ENCODE measurements around the gene CIZ1. TPM values are rescaled to one million over a fixed set of nuclear protein-coding genes. Genes with fewer than 3 reads are reported as not detected.

CIZ1 gene
- total RNA-seq, 2 donors from 2014 or later: 128 to 134 TPM

DNA sequence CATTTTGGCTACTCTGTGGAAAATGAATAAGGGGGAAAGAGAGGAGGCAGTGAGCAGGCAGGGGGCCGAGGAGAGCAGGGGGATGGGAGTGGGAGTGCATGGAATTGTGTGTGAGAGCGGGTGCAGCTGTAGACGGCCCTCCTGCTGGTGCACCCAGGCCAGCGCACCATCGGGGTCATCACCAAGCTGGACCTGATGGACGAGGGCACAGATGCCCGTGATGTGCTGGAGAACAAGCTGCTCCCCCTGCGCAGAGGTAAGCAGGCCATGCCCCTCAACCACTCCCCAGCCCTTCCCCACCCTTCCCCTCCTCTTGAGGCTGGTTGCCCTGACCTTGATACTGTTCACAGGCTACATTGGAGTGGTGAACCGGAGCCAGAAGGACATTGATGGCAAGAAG lies 28.5 kb upstream of the CIZ1 start:
- H3K4me3 Mint-ChIP-seq: no peak overlapping the region
- H3K27ac Mint-ChIP-seq: no peak overlapping the region
- H3K9me3 ChIP-seq (ENCODE audit: control insufficient read depth, low read length, poor library complexity, severe bottlenecking): no peaks in the 10 kb centered on the region
- H3K27me3 Mint-ChIP-seq: no peaks in the 10 kb centered on the region
- H3K36me3 Mint-ChIP-seq (ENCODE audit: low read depth): no peaks in the 10 kb centered on the region
- peaks cover 9% of the 10 kb centered on the region for H3K4me1 Mint-ChIP-seq
- ATAC-seq (no peak), DNase-seq (no peak)

DNA sequence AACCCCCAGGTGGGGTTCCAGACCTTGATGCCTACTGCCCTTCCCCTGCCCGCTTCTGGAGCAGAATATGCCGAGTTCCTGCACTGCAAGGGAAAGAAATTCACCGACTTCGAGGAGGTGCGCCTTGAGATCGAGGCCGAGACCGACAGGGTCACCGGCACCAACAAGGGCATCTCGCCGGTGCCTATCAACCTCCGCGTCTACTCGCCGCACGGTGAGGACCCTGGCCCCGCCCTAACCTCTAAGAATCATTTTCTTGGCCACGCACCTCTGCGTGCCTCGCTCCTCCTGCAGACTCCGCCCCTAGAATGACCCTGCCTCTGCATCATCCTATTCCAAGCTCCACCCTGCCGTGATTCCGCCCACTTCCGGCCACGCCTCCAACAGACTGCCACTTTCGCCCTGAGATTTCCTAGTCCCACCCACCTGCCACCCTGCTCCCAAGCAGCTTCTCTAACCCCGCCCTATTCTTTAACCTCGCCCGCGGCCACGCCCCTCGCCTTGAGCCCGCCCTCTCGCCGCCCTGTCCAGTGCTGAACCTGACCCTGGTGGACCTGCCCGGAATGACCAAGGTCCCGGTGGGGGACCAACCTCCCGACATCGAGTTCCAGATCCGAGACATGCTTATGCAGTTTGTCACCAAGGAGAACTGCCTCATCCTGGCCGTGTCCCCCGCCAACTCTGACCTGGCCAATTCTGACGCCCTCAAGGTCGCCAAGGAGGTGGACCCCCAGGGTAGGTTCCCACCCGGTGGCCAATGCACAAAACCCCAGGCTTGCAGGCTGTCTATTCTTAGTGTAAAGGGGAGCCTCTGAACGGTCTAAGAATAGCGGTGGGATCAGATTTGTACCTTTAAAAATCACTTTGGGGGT lies 27.4 kb upstream of the CIZ1 start:
- Mint-ChIP-seq H3K4me3 (peak overlapping the region; percentile 80), H3K4me1 (peaks cover 9% of the 10 kb centered on the region), H3K27me3 (no peaks in the 10 kb centered on the region), H3K36me3 (ENCODE audit: low read depth) (no peaks in the 10 kb centered on the region), H3K27ac (peak overlapping the region; percentile 47)
- ATAC-seq (peak; percentile 98), DNase-seq (peak; percentile 71 to 86 (median 79))
- no peaks in the 10 kb centered on the region for H3K9me3 ChIP-seq (ENCODE audit: control insufficient read depth, low read length, poor library complexity, severe bottlenecking)

DNA sequence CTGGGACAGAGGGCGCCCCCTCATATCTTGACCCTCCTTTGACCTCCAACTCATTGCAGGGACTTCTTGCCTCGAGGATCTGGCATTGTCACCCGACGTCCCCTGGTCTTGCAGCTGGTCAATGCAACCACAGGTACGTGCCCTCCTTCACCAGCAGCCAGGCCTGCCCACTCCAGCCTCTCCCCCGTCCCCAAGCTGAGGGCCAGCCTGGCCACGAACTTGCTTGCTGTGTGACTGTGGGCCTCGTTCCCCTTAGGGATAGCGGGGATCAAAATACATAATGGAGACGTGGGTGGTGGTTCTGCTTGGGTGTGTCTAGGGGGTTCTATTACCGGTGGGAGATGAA lies 26.8 kb upstream of the CIZ1 start:
- H3K4me3 Mint-ChIP-seq: peak overlapping the region; percentile 80
- H3K36me3 Mint-ChIP-seq (ENCODE audit: low read depth): no peaks in the 10 kb centered on the region
- no peak for DNase-seq
- H3K27me3 Mint-ChIP-seq: no peaks in the 10 kb centered on the region
- H3K9me3 ChIP-seq (ENCODE audit: control insufficient read depth, low read length, poor library complexity, severe bottlenecking): no peaks in the 10 kb centered on the region
- no peak for ATAC-seq
- H3K27ac Mint-ChIP-seq: peak overlapping the region; percentile 47
- peaks cover 9% of the 10 kb centered on the region for H3K4me1 Mint-ChIP-seq

DNA sequence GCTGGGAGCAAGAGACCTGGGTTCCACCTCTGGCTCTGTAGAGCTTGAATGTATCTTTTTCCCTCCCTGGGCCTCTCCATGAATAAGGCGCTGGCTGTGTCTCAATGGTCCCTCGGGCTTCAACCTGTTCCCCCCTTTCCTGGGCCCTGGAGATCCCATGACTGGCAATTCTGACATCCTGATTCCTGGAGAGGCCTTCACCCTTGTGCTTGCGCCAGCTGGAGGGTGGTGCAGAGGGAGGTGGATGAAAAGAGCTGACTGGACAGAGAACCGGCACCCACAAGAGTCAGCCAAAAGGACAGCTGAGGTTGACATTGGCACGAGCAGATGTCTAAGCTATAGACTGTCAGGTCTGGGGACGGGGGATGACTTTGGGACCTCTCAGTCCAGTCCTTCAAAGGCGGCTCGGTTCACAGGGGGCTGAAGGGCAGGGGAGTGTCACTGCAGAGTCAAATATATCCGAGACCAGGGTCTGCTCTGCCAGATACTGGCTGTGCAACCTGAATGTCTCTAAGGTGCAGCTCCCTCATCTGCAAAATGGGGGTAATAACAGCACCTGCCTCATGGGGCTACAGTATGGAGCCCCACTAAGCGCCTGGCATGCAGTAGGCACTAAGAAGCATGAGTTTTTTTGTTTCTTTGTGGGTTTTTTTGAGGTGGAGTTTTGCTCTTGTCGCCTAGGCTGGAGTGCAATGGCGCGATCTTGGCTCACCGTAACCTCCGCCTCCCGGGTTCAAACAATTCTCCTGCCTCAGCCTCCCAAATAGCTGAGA lies 25.6 kb upstream of the CIZ1 start:
- no peak for ATAC-seq
- Mint-ChIP-seq H3K27me3 (peaks cover 4% of the 10 kb centered on the region), H3K4me1 (peaks cover 9% of the 10 kb centered on the region), H3K27ac (peak overlapping the region; percentile 34), H3K4me3 (peak overlapping the region; percentile 47), H3K36me3 (ENCODE audit: low read depth) (peaks cover 2% of the 10 kb centered on the region)
- DNase-seq: no peak
- H3K9me3 ChIP-seq (ENCODE audit: control insufficient read depth, low read length, poor library complexity, severe bottlenecking): no peaks in the 10 kb centered on the region

DNA sequence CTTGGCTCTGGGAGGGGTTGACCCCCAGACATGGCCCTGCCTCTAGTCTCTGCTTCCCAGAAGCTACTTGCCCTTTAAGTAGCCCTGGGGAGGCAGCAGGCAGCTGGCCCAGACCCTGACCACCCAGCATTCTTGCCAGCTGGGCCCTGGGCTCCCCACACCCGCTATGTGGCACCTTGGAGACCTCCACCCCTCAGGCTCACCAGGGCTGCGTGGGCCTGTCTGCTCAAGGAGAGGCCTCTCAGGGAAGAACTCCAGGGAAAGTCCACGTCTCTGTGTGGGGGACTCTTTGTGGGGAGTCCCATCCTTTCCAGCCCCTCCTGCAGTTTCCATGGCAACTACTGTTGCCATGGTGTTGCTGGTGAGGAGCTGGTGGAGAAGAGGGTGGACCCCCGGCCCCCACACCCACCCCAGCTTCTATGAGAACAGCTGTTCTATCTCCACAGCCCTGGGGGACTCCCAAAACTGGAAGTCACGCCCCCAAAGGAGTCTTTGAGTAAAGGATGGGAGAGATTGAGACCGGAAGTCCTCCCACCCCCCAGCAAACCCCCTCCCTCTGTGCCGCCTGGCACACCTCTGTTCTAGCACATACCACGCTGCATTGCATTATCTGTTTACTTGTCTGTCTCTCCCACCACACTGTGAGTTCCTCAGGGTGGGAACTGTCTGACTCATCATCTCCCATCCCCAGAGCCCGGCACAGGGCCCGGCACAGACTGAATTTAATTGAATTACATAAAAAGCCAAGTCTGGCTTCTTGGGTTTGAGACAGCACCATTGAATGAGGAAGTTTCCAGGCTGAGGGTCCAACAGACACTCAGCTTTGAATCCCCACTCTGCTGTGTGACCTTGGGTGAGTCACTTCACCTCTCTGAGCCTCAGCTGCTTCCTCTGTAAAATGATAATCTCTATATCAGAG lies 24.4 kb upstream of the CIZ1 start:
- H3K27ac Mint-ChIP-seq: no peak overlapping the region
- no peak for DNase-seq
- H3K36me3 Mint-ChIP-seq (ENCODE audit: low read depth): peaks cover 2% of the 10 kb centered on the region

DNA sequence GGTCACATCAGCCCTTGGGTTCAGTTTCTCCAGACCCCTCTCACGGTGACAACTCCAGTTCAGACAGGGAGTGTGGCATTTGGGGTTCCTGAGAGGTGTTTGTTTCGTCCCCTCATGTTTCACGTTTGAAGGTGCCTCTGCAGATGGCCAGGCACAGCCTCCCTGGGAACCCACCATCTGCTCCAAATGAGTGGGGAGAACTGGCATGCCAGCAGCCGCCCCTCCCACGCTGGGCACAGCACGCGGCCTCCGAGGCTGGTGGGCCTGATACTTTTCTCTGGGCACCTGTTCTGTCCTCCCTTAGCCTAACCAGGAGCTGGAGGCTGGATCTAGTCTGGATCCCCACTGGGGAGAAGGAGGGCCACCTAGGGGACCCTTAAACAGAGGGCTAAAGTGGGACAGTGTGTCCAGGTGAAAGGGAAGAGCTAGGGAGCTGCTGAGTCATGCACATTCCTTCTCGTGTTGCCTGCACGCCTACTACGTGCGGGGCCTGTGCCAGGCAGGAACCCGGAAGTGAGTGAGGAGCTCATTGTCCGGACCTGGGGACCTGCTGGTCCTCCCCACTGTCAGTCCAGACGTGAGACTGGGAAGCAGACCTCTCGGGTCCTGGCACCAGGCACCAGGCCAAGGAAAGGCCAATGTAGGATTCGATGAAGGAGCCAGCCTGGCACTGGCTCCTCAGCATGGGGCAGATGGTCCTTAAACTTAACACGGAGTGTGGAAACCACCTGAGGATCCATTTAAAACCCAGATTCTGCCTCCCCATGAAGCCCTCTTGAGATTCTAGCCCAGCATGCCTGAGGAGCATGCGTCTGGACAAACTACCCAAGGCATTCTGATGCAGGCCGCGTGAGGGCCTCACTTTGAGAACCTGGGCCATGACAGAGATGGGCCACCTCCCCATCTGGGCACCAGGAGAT lies 23.5 kb upstream of the CIZ1 start:
- DNase-seq: no peak
- Mint-ChIP-seq H3K4me3 (no peak overlapping the region), H3K27me3 (peaks cover 10% of the 10 kb centered on the region), H3K36me3 (ENCODE audit: low read depth) (peaks cover 2% of the 10 kb centered on the region), H3K27ac (no peak overlapping the region), H3K4me1 (peaks cover 11% of the 10 kb centered on the region)
- no peaks in the 10 kb centered on the region for H3K9me3 ChIP-seq (ENCODE audit: control insufficient read depth, low read length, poor library complexity, severe bottlenecking)
- ATAC-seq: no peak

More for the DNA sequence above, 24.4 kb upstream of the CIZ1 start:
- Mint-ChIP-seq H3K27me3 (peaks cover 10% of the 10 kb centered on the region), H3K4me3 (no peak overlapping the region), H3K4me1 (peaks cover 11% of the 10 kb centered on the region)
- no peak for ATAC-seq
- H3K9me3 ChIP-seq (ENCODE audit: control insufficient read depth, low read length, poor library complexity, severe bottlenecking): no peaks in the 10 kb centered on the region

DNA sequence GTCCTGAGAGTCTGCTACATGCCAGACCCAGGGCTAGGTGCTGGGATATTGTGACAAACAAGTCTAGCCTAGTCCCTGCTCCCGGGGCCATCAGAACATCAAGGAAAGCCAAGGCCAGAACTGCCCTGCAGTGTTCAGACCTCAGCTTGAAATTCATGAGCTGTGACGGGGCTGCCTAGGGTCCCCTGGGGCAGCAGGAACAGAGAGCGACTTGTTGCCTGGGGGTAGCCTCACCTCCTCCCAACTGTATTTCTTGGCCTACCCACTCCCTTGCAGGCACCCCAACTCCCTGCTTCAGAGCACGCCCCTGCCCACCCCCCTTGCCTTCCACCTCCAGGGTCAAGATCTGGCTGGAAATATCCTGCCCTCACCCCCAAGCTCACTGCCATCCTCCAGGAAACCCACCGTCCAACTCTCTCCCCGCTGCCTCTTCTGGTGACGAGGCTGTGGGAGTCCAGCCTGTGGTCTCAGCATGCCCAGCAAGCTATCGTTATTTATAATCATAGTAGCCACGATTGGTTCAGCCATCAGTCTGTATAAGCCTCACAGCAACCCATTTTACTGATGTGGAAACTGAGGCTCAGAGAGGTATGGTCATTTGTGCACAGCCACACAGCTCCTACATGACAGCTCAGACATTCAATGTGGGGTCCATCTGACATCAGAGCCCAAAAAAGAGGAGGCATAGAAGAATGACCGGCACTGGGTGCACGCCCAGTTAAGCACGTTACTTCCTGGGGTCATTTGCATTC lies 22.6 kb upstream of the CIZ1 start:
- no peaks in the 10 kb centered on the region for H3K9me3 ChIP-seq (ENCODE audit: control insufficient read depth, low read length, poor library complexity, severe bottlenecking)
- peaks cover 2% of the 10 kb centered on the region for H3K36me3 Mint-ChIP-seq (ENCODE audit: low read depth)
- no peak overlapping the region for H3K4me3 Mint-ChIP-seq
- DNase-seq (no peak), ATAC-seq (no peak)
- peaks cover 10% of the 10 kb centered on the region for H3K27me3 Mint-ChIP-seq
- H3K27ac Mint-ChIP-seq: no peak overlapping the region
- H3K4me1 Mint-ChIP-seq: peaks cover 11% of the 10 kb centered on the region

DNA sequence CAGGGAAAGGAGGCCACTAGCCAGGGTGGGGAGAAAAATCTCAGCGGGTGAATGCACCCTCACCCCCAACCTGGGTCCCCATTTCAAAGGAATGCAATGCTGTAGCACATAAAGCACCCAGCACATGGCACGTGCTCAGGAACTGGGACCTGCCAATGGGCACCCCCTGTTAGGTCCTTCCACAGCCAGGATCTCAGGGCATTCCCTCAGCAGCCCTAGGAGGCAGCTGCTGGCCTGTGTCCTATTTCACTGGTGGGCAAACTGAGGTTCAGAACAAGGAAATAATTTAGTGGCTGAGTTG lies 20.6 kb upstream of the CIZ1 start:
- H3K9me3 ChIP-seq (ENCODE audit: control insufficient read depth, low read length, poor library complexity, severe bottlenecking): no peaks in the 10 kb centered on the region
- Mint-ChIP-seq H3K27me3 (peaks cover 18% of the 10 kb centered on the region), H3K4me3 (no peak overlapping the region), H3K36me3 (ENCODE audit: low read depth) (peaks cover 2% of the 10 kb centered on the region), H3K4me1 (peaks cover 7% of the 10 kb centered on the region), H3K27ac (no peak overlapping the region)
- ATAC-seq (no peak), DNase-seq (no peak)

DNA sequence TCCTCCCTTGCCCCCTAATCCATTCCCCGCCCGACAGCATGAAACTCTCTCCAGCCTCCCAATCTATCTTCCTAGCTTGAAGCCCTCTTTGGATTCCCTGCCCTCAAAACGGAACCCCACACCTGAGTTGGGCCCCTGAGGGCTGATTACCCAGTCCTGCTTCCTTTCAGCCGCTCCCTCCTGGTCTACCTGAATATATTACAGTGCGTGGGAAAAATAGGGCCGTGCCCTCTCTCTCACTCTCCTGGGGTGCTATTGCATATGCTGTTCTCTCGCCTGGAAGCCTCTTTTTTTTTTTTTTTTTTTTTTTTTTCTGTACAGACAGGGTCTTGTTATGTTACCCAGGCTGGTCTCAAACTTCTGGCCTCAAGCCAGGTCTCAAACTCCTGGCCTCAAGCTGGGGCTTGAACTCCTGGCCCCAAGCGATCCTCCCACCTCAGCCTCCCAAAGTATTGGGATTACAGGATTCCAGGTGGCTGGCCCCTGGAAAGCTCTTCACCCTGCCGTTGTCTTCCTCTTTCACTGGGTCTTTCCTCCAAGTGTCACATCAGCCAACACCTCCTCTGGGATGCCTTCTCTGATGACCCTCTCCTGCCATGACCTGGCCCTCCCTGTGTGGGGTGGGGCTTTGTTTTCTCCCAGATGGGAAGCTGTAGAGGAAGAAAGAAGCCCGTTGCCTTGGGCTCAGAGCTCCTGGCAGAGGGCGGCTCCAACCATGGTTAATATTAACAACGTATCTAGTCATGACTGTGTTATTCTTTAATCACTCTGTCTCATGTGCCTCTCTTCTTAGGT lies 20.0 kb upstream of the CIZ1 start:
- peaks cover 22% of the 10 kb centered on the region for H3K27me3 Mint-ChIP-seq
- H3K9me3 ChIP-seq (ENCODE audit: control insufficient read depth, low read length, poor library complexity, severe bottlenecking): no peaks in the 10 kb centered on the region
- peaks cover 2% of the 10 kb centered on the region for H3K36me3 Mint-ChIP-seq (ENCODE audit: low read depth)
- peaks cover 11% of the 10 kb centered on the region for H3K4me1 Mint-ChIP-seq
- H3K27ac Mint-ChIP-seq: no peak overlapping the region
- no peak overlapping the region for H3K4me3 Mint-ChIP-seq
- ATAC-seq (no peak), DNase-seq (no peak)

DNA sequence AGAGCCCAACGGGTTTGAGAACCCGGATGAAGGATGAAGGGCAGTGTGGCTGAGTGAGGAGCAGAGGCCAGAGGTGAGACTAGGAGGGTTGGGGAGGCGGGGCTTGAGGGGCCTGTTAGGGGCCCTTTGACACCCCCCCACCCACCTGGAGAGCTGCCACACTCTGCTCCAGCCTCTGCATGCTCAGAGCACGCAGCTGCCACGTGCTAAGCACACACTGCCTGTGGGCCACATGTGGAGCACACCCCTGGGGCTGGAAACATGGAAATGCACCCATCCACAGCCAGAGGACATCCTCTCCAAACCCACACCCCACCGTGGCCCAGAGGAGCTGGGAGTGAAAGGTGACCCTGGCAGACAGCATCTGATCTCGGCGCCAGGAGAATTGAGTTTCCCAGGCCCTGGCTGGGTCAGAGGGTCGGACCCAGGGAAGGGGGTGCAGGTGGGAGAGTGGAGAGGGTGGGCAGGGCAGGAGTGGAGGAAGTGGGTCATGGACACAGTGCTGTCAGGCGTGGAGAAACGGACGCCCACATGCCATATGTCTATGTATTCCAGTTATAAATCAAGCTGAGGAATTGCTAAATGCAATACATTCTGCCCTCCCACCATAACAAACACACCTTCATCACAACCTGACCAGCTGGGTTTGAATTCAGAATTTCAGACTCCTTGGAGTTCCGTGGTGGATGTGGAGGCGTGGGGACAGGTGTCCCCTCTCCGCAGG lies 17.7 kb upstream of the CIZ1 start:
- DNase-seq (no peak), ATAC-seq (no peak)
- H3K9me3 ChIP-seq (ENCODE audit: control insufficient read depth, low read length, poor library complexity, severe bottlenecking): no peaks in the 10 kb centered on the region
- Mint-ChIP-seq H3K4me1 (peaks cover 13% of the 10 kb centered on the region), H3K36me3 (ENCODE audit: low read depth) (peaks cover 2% of the 10 kb centered on the region), H3K4me3 (no peak overlapping the region), H3K27me3 (peaks cover 33% of the 10 kb centered on the region), H3K27ac (no peak overlapping the region)

DNA sequence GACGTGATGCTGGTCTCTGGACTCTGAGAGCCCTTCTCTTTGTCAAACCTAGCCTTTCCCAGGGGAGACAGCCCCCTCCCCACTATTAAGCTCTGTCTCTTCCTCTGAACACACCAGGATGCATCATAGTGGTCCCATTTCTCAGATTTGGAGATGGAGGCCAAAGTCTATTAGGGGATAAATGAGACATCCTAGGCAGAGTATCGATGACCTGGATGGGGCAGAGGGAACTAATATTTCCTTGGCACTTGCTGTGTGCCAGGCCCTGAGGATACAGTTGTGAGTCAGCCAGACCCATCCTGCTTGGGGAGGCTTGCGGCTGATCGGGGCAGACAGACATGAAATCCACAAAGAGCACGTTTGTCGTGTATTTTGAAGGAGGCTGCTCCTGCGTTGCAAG lies 17.0 kb upstream of the CIZ1 start:
- no peak for ATAC-seq
- DNase-seq: no peak
- no peak overlapping the region for H3K4me3 Mint-ChIP-seq
- H3K4me1 Mint-ChIP-seq: peaks cover 14% of the 10 kb centered on the region
- H3K9me3 ChIP-seq (ENCODE audit: control insufficient read depth, low read length, poor library complexity, severe bottlenecking): no peaks in the 10 kb centered on the region
- H3K27me3 Mint-ChIP-seq: peaks cover 34% of the 10 kb centered on the region
- no peak overlapping the region for H3K27ac Mint-ChIP-seq
- peaks cover 2% of the 10 kb centered on the region for H3K36me3 Mint-ChIP-seq (ENCODE audit: low read depth)

Measured in T-helper 17 cell (primary cell).